Activated CD4-positive, alpha-beta T cell treated with anti-CD3 and anti-CD28 coated beads, Interleukin-2, Interleukin-4, amounts not matched to agents 100 ng/mL and 50 ng/mL, durations not matched to agents 16 hours and 8 hours (primary cell): ENCODE results near the gene MTERF2.

Experiments used
- DNase-seq: peaks from one replicate; pipeline ENCODE4 v3.0.0-alpha.2; 2020; ENCODE audit warnings: low spot score

Gene MTERF2

GRCh38 chr12:106987846-106988245 is 900 bp upstream of the MTERF2 start:
- DNase-seq = no peak

DNA sequence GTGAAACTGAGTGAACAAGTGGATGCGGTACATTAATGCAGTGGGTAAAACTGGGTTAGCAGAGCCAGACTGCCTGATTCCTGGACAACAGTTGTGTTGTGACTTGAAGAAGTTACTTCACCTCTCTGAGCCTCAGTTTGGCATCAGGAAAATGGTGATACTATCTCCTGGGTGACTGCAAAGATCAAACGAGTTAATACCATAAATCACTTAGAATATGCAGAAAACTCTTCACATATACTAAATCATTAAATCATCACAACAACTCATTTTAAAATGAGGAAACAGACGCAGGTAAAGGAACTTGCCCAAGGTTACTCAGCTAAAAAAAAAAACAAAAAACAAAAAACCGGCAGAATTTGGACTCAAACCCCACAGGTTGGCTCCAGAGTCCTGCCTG is 811 bp downstream of the MTERF2 start:
- no peak for DNase-seq

GRCh38 chr12:106985479-106985878 is 1.5 kb downstream of the MTERF2 start:
- no peak for DNase-seq

GRCh38 chr12:106984588-106985137 is 2.3 kb downstream of the MTERF2 start:
- no peak for DNase-seq

- no peak for DNase-seq
Observed at GRCh38 chr12:106982229-106982628, 4.7 kb downstream of the MTERF2 start.

- no peak for DNase-seq
Observed at GRCh38 chr12:106981788-106982187, 5.2 kb downstream of the MTERF2 start.

- no peak for DNase-seq
Observed at GRCh38 chr12:106980944-106981343, 6.0 kb downstream of the MTERF2 start.

GRCh38 chr12:106978035-106978800 is 8.7 kb downstream of the MTERF2 start:
- DNase-seq = no peak

DNA sequence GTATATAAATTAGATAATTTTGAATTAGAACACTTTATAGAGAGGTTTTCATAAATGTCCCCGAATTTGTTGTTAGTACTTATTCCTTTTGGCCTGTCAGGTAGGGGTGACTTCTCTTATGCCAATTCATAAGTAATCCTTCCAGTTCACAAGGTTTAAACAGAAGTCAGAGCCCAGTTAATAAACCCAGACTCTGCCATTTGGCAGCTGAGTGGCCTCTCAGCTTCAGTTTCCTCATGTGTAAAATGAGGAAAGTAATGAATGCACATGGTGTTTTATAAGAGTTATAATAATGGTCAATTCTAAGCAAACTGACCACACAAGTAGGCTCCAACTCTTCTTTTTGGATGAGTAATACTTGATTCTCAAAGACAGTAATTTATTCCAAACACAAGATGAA is 10.3 kb downstream of the MTERF2 start:
- no peak for DNase-seq

GRCh38 chr12:106975993-106976658 is 10.8 kb downstream of the MTERF2 start:
- DNase-seq = no peak

GRCh38 chr12:106975098-106975497 is 11.8 kb downstream of the MTERF2 start:
- no peak for DNase-seq

GRCh38 chr12:106974511-106974910 is 12.4 kb downstream of the MTERF2 start:
- no peak for DNase-seq

DNA sequence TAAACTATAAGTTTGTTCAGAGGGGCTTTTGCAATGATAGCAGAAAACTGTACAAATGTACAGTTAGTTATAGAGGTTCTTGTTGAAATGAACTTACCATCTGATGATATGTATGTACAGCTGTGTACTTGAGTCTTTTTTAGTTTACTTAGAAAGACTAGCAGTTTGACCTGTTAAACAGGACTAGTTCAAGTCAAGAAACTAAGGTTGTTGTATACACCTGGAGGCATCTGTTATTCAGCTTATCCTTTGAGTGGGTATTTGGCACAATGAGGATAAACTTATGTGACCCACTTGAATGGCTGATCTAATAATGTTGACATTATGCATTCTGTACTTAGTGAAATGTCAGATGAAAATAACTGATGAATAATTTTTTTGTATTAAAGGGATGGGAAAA is 13.4 kb downstream of the MTERF2 start:
- DNase-seq = no peak

- no peak for DNase-seq
Observed at GRCh38 chr12:106971065-106971464, 15.9 kb downstream of the MTERF2 start.

GRCh38 chr12:106964526-106964925 is 22.4 kb downstream of the MTERF2 start:
- DNase-seq = no peak

- DNase-seq = no peak
Observed at GRCh38 chr12:106962286-106962685, 24.7 kb downstream of the MTERF2 start.

- DNase-seq = no peak
Observed at GRCh38 chr12:106960443-106960842, 26.5 kb downstream of the MTERF2 start.

- DNase-seq = no peak
Observed at GRCh38 chr12:106957583-106957982, 29.4 kb downstream of the MTERF2 start.

DNA sequence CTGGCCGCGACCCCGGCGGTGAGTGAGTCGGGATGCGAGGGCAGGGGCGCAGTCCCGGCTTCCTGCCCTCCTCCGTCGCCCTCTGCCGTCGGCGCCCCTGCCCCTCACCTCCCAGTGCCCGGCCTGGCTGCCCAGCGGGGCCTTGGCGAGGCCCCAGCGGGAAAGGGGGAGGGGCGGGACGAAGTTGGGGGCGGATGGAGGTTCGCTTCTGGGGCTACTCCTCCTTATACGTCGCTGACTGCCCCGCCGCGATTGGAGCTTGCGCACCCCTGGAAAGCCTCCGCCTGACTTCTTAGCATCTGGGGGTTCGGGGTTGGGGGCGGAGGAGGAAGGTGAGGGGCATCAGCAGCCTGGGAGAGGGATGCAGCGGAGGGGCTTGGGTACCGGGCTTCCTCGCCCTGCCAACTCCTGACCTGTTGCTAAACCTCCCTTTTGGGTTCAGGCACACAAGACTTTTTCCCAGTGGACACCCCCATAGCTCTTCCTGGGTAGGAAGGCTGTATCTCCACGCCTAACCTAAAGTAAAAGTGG is 30.8 kb downstream of the MTERF2 start:
- peak; percentile 58 for DNase-seq

DNA sequence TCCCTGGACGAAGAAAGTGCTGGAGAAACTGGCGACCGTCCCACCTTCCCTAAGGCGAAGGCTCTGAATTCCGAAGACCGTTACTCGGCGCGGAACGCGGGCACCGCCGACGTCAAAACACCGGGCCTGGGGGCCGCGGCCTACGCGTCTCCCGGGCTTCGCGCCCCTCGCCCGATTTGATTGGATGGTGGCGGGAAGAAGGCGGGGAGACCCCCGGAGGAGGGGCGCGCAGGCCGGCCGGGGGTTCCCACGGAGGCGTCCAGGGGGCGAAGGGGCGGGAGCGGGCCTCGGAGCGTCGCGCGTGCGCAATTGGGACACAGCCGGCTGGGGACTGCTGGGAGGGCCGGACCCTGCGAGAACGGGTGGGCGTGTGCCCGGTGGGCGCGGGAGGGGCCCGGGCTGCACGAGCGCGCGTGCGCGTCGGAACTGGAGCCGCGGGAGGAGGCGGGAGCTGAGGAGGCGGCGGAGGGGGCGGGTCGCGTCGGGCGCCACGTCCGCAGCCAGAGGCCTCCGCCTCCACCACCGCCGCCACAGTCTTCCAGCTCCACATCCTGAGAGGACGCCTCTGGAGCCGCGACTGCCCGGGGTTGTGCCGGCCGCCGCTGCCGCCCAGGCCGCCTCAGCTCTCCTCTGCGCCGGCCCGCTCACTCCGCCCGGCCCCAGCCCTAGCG is 31.4 kb downstream of the MTERF2 start, which contains the start of gene TMEM263:
Gene TMEM263, plus strand, starts transcription at position 531 of the 671 bp plus-strand sequence. CDS start 11,210 bp downstream, outside the sequence.
- DNase-seq = peak; percentile 93

DNA sequence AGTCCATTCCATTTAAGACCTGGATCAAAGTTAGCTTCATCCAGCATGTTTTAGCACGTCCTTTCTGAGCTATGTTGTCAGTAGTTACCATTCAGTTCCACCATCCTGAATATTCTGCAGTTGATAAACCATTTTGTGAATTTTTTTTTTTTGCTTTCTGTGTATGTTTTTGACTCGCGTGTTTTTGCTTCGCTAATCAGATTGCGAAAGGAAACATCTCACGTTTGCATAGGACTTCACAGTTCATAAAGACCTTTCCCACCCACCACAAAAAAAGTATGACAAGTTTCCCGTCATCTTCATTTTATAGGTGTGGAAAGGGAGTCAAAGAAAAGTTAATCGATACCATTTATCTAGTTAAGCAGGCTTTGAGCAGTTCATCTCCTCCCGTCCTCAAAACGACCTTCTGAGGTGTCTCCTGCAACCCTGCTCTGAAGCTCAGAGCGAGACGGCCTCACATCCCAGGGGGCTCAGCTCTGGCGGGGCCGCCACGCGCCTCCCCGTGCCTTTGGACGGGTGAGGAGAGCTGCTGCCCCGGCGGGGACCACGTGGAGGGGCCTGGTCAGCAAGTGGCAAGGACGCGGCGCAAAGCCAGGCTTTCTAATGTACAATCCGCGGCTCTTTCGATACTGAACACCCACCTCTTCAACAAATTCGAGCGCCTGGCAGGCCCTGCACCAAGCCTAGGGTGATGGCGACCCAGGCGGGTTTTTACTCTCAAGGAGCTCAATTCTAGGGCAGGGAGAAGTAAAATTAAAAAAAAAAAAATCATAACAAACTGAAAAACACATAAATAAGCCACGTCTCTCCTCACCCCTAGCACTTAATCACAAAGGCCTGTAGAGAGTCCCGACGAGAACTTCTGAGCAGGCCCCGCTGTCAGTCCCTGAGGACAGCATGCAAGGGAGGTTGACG is 32.2 kb downstream of the MTERF2 start:
- DNase-seq = no peak
